Body of pancreas (tissue), 4 donors: ENCODE results near the gene CHST10. TPM values are rescaled to one million over a fixed set of nuclear protein-coding genes. Genes with fewer than 3 reads are reported as not detected.
A peak's percentile ranks its signal among the peaks of the same experiment; 100 is the strongest.
"Not testable (repeated sequence)": the region's sequence is repeated elsewhere in the genome, so short reads cannot be mapped to it uniquely, and the experiment has no call there.

ENCODE experiments used
- ATAC-seq: fragments of 150-250 bp; one replicate; pipeline ENCODE4 v1.9.1; 2016
- DNase-seq, 4 donors: peaks; one replicate each; pipeline ENCODE4 v3.0.0-alpha.2; 2019
- H3K27ac ChIP-seq, 4 donors: fragments of 200-600 bp; sonication (generic); 1 replicate in 3 of 4; 2 replicates in 1 of 4; pipeline versions ENCODE4 v1.5.1 to v1.6.1; 2016 to 2019; ENCODE audit warnings: mild to moderate bottlenecking in 1 of 4, mixed read lengths in 1 of 4, moderate library complexity in 1 of 4
- H3K27me3 ChIP-seq, 2 donors: fragments of 200-600 bp; sonication (generic); one replicate each; pipeline ENCODE4 v1.6.0; 2016; ENCODE audit warnings: mild to moderate bottlenecking in 1 of 2
- H3K36me3 ChIP-seq, 2 donors: fragments of 200-600 bp; sonication (generic); replicated peaks in 1 of 2; 2 replicates each; pipeline ENCODE4 v1.5.1; 2016; ENCODE audit warnings: low read depth in 2 of 2; ENCODE audit not compliant: insufficient read depth in 1 of 2
- H3K4me1 ChIP-seq: fragments of 200-600 bp; sonication (generic); one replicate; pipeline ENCODE4 v1.6.0; 2016
- H3K4me3 ChIP-seq, 2 donors: fragments of 200-600 bp; sonication (generic); 1 replicate in 1 of 2; 2 replicates in 1 of 2; pipeline ENCODE4 v1.5.1; 2016 to 2019
- H3K9me3 ChIP-seq, 3 donors: fragments of 200-600 bp; sonication (generic); 1 replicate in 2 of 3; 2 replicates in 1 of 3; pipeline ENCODE4 v1.5.1; 2016
- POLR2A ChIP-seq, 3 donors: fragments of 450-650 bp; IDR thresholded peaks; one replicate each; pipeline ENCODE4 v1.6.1; 2016; ENCODE audit warnings: antibody characterized with exemption in 3 of 3, mild to moderate bottlenecking in 2 of 3
- WGBS, 2 donors: methylation state at CpG; one replicate each; pipeline ENCODE4 v1.1.5; 2017; 5-methylcytosine and 5-hydroxymethylcytosine counted together
- intact Hi-C: fragments of 100-400 bp; cut with DNase I; formaldehyde crosslinking; loops from one replicate; pipeline ENCODE4 v1.15.1; 2023
- small RNA-seq: library from RNA; depleted of rRNA; stranded (forward); fragments of <200 nt; gene quantifications from one replicate; pipeline ENCODE3, GENCODE V24; 2016
- total RNA-seq, 2 donors: library from RNA; depleted of rRNA; stranded (reverse); fragments of >200 nt; gene quantifications; one replicate each; pipeline ENCODE4 v1.1.0, GENCODE V29; 2016
- TF ChIP-seq, protein P1 (sequence below), 7 experiments: fragments of 450-650 bp in 4 of 7; fragments of 200-600 bp in 3 of 7; sonication (generic) in 3 of 7; IDR thresholded peaks; one replicate each; pipeline ENCODE4 v1.5.1; 2016 to 2019; ENCODE audit warnings: antibody characterized with exemption in 7 of 7

Gene CHST10
- total RNA-seq, 2 donors from 2014 or later: 2.3 to 13.0 TPM

DNA sequence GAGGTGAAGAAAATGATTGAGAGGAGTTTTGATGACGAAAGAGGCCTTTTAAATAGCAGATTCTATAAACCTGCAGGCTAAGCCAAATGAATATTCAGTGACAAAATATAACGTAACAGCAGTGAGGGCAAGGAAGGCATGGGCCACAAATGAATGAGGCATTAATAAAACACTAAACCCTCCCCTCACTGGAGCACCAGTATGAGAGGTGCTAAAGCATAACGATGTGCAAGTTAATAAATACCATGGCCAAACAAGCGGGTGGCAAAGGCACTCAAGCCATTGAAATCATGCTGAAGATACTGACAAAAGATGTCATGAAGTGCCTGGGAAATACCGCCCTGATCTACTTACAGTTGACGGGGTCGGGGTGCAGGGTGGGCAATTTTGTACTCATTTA, 64.9 kb downstream of the CHST10 start:
- WGBS, 2 donors: 71 to 75% methylated on average over 7 of the region's 7 CpGs
- Histone ChIP-seq H3K36me3 (no peaks in the 10 kb centered on the region), H3K4me1 (no peaks in the 10 kb centered on the region), H3K4me3 (no peak overlapping the region), H3K27ac (no peak overlapping the region), H3K9me3 (no peaks in the 10 kb centered on the region), H3K27me3 (no peaks in the 10 kb centered on the region)
- intact Hi-C loops: no loop called here
- TF ChIP-seq, protein P1, sequence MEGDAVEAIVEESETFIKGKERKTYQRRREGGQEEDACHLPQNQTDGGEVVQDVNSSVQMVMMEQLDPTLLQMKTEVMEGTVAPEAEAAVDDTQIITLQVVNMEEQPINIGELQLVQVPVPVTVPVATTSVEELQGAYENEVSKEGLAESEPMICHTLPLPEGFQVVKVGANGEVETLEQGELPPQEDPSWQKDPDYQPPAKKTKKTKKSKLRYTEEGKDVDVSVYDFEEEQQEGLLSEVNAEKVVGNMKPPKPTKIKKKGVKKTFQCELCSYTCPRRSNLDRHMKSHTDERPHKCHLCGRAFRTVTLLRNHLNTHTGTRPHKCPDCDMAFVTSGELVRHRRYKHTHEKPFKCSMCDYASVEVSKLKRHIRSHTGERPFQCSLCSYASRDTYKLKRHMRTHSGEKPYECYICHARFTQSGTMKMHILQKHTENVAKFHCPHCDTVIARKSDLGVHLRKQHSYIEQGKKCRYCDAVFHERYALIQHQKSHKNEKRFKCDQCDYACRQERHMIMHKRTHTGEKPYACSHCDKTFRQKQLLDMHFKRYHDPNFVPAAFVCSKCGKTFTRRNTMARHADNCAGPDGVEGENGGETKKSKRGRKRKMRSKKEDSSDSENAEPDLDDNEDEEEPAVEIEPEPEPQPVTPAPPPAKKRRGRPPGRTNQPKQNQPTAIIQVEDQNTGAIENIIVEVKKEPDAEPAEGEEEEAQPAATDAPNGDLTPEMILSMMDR (IDR thresholded peaks at IDR 0.05): no peak
- TF ChIP-seq POLR2A (IDR thresholded peaks at IDR 0.05): no peak
- ATAC-seq (no peak), DNase-seq (no peak)

DNA sequence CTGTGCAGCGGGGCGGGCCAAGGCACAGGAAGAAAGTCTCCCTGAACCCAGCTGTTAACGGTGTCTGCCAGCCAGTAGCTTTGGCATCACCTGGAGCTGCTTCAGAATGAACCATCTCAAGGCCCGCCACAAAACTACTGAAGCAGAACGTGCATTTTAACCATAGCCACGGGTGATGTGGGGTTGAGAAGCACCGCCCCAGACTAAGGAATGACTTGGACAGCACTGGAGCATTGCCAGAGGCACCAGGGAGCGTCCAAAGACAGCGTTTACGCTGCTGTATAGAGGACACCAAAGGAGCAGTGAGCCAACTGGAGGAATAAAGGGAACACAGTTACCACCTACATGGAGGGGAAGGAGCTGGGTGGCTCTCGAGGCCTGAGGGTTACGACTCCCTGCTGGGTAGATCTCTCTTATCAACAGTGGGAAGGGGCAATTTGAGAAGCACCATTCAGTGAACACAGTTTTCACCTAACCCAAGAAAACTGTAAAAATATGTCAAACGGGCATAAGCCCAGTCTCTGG, 66.7 kb downstream of the CHST10 start:
- 81% methylated on average over 10 to 12 of the region's 13 CpGs for whole genome bisulfite sequencing, 2 donors
- DNase-seq (no peak), ATAC-seq (no peak)
- Histone ChIP-seq H3K27me3 (no peaks in the 10 kb centered on the region), H3K36me3 (no peaks in the 10 kb centered on the region), H3K9me3 (no peaks in the 10 kb centered on the region), H3K27ac (no peak overlapping the region), H3K4me3 (no peak overlapping the region), H3K4me1 (peaks cover 1% of the 10 kb centered on the region)
- intact Hi-C loops: no loop called here
- no peak for TF ChIP-seq POLR2A (IDR thresholded peaks at IDR 0.05)
- TF ChIP-seq, protein P1 (IDR thresholded peaks at IDR 0.05): no peak

DNA sequence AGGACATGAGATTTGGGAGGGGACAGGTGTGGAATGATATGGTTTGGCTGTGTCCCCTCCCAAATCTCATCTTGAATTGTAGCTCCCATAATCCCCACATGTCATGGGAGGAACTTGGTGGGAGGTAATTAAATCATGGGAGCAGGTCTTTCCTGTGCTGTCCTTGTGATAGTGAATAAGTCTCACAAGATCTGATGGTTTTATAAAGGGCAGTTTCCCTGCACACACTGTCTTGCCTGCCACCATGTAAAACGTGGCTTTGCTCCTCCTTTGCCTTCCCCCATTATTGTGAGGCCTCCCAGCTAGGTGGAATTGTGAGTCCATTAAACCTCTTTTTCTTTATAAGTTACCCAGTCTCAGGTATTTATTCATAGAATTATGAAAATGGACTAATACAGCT, 72.3 kb downstream of the CHST10 start:
- H3K4me1 ChIP-seq, ATAC-seq, H3K4me3 ChIP-seq, H3K36me3 ChIP-seq, H3K27me3 ChIP-seq, H3K9me3 ChIP-seq, DNase-seq, intact Hi-C loops, H3K27ac ChIP-seq: not testable (repeated sequence)
- 35 to 39% methylated on average over 1 of the region's 1 CpG for WGBS, 2 donors

DNA sequence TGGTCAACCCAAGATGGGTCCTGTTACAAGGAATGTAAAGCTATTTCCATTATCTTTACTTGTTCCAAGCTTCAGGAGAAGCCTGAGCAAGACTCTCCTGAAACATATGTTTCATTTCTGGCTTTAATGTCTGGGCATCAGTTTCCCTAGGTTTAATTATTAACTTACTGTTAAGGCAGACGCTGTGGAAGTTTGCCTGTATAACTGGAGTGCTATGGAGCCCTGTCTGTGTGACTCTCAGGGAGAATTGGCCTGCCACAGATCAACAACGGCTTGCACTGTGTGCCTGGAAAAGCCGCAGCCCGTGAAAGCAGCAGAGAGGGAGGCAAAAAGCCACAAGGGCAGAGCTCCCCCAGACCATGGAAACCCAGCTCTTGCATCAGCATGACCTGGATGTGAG, 73.0 kb downstream of the CHST10 start:
- WGBS, 2 donors: 29 to 36% methylated on average over 4 of the region's 4 CpGs
- intact Hi-C loops: no loop called here
- Histone ChIP-seq H3K9me3 (no peaks in the 10 kb centered on the region), H3K4me1 (peaks cover 10% of the 10 kb centered on the region), H3K27ac (no peak overlapping the region), H3K36me3 (no peaks in the 10 kb centered on the region), H3K27me3 (no peaks in the 10 kb centered on the region), H3K4me3 (no peak overlapping the region)
- TF ChIP-seq, protein P1 (IDR thresholded peaks at IDR 0.05): no peak
- TF ChIP-seq POLR2A (IDR thresholded peaks at IDR 0.05): no peak
- DNase-seq (peak in 2 of 4 donors; percentile 24 to 40), ATAC-seq (peak; percentile 59)

DNA sequence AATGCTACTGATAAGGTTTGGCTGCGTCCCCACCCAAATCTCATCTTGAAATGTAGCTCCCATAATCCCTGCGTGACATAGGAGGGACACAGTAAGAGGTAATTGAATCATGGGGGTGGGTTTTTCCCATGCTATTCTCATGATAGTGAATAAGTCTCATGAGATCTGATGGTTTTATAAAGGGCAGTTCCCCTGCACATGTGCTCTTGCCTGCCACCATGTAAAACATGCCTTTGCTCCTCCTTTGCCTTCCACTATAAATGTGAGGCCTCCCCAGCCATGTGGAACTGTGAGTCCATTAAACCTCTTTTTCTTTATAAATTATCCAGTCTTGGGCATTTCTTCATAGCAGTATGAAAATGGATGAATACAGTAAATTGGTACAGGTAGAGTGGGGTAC, 75.0 kb downstream of the CHST10 start:
- H3K9me3 ChIP-seq, H3K36me3 ChIP-seq, intact Hi-C loops, H3K4me3 ChIP-seq, H3K27ac ChIP-seq, H3K4me1 ChIP-seq, ATAC-seq, H3K27me3 ChIP-seq, DNase-seq: not testable (repeated sequence)
- 94% methylated on average over 2 of the region's 2 CpGs for WGBS, 2 donors

Small RNA genes within 50 kb of the gene (small RNA-seq; reads per million reads assigned to genes)
- not detected for gene AC012493.2
- gene AC012493.3: not detected

Other genes starting within 250 kb of the CHST10 start
- 10 to 100 TPM; 12.5 to 14.2 TPM for gene LONRF2, start 95.2 kb downstream of the CHST10 start, total RNA-seq
- gene NMS, start 52.8 kb upstream of the CHST10 start, total RNA-seq: not detected
- gene PDCL3, start 145.3 kb upstream of the CHST10 start, total RNA-seq: 1 to 10 TPM; 3.4 to 9.2 TPM